C1 segment of cervical spinal cord (tissue), 14 donors: ENCODE data around the gene RTKN2.

Experiments
- DNase-seq, 14 donors: peaks; one replicate each; lab custom pipeline; 2025; lab: John Stamatoyannopoulos, UW

RTKN2 gene

DNA sequence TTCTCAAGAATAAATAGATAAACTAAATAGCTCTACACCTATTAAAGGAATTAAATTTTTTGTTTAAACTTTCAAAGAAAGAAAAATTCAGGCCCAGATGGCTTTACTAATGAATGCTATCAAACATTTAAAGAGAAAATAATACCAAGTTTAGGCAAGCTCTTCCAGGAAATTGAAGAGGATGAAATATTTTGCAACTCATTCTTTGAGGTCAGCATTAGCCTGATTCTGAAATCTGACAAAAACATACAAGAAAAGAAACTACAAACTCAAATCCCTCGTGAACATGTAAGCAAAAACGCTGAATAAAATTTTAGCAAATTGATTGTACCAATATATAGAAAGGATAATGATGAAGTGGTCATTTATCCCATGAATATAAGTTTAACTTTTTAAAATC, 93.4 kb downstream of the RTKN2 start:
- DNase-seq, result no peak

DNA sequence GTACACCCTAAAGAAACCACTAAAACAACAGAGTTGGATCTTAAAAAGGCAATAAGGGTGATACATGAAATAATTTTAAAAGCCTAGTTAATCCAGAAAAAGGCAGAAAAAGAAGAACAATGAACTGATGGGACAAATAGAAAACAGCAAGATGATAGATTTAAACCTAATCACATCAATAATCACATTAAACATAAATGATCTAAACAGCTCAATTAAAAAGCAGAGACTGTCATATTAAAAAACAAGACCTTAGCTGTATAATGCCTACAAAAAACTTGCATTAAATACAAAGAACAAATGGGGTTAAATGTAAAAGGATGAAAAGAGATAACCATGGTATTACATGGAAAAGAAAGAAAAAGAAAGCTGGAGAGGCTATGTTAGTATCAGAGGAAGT, 96.2 kb downstream of the RTKN2 start:
- DNase-seq, result no peak

DNA sequence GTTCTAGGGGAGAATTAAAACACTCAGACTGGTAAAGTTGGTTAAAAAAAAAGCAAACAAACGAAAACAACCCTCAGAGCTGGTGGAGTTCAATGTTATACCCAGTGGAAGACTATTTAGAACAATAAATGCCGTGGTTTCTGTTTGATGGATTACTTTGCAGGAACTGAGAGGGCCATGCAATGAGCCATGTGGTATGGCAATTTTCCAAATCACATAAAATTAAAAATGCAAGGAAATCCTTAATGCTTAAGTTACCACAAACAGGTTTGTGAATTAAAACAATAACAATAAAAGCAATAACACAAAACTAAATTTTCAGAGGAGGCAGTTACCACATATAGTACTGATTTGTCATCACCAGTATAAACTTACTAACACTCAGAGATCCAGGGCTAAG, 96.9 kb downstream of the RTKN2 start:
- no peak for DNase-seq

DNA sequence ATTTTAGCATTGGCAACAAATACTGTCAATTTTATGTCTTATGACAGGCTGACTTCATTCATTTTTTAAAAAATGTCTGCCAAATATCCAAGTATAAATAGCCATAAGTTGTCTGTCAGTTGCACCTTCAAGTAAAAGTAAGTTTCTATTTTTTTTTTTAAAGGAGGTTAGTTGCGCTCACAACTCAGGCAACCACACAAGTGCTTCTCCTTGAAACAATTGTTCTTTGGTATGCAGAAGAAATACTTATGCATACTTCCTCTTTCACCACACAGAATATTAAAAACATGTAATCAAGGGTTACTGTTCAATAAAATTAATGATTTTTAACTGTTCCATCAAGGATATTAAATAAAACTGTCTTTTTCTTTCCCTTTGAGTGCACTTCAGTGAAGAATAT, 97.9 kb downstream of the RTKN2 start:
- DNase-seq, result no peak

DNA sequence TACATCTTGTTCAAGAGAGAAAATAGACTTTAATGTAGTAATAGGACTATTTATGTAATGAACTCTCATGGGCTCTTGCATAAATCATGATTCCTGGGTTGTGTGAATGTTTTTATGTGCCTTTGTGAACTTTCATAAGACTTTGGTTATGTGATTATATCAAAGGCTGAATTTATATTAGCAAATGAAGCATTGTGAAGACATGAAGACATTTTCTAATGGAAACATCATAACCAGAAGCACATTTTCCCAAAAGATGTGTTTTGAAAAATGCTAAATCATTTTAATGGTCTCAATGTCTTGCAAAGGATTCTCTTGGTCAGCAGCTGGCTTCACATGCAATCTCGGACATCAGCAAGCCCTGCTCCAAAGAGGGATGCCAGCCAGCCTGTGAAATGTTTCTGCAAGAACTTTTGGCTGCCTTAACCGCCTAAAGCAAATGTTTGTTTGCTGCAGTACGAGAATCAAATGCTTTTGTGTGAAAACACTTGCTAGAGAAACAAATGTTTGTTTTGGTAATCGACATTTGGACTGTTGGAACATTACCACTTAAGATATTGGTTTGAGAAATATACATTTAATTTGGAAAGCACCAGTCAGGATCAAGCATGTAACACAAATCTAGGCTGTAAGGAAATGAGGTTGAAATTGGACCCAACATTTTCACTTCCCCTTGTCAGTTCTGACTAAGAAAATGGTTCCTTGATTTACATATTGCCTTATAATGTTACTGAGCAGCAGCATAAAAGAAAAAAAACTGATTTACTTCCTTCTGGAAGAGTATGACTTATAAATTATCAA, 102.1 kb downstream of the RTKN2 start:
- no peak for DNase-seq

DNA sequence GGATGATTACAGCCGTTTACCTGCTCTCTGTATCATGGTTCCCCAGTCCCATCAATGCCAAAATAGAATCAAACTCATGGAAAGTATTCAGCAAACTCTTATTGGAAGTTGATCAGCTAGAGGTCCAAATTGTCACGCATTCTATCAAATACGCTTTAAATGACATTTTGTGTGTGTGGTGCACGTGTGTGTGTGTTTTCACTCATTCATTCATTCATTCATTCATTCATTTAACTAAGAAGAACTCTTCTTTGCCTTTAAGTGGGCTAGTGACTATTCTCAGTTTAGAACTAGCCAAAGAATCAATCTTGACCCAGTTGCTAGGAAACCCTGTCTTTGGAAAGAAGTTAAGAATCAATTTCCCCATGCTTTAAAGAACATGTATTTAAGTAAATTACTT, 102.8 kb downstream of the RTKN2 start:
- no peak for DNase-seq

DNA sequence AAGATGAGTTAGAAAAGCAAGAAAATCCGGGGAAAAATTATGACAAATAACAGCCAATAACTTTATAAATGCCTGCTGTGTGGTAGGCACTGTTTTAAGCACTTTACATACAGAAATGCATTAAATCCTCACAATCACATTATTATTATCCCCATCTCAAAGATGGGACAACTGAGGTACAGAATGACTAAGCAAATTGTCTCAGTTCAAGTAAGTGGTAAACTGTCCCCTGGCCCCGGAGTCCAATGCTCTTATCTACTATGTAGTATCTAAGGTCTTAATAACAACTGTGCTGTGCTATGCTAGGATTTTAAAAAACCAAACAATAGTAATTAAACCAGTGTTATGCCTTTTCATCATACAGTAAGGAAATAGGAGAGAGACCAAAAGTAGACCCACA, 105.6 kb downstream of the RTKN2 start:
- DNase-seq, result no peak

DNA sequence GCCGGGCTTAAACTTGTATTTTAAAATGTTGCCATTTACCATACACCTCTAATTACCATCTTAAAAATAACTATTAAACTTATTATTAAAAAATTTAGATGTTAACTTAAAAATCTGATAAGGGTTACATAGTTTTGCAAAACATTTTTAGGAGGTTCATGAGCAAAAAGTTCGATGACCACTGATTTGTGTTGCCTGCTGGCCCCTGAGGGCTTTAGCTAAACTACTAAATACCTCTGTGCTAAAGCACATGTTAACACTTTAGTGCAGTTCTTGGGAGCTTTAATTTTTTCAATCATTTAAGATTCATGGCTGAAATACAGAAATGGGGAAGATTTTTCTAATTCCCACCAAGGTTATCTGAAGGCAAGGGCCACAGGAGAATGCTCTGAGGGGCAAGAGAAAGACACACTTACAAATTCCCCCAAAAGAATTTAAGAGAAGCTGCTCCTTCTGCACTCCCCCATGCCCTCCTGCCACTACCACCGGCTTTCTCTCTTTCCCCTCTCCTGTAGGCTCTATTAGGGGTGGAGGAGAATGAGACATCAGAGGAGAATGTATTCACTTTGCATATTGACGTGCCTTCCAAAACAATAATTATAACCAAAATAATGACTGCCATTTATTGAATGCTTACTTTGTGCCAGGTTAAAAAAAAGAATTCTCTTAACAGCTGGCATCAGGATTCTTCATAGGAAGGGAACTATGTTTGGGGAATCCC, 106.2 kb downstream of the RTKN2 start:
- DNase-seq, result no peak

DNA sequence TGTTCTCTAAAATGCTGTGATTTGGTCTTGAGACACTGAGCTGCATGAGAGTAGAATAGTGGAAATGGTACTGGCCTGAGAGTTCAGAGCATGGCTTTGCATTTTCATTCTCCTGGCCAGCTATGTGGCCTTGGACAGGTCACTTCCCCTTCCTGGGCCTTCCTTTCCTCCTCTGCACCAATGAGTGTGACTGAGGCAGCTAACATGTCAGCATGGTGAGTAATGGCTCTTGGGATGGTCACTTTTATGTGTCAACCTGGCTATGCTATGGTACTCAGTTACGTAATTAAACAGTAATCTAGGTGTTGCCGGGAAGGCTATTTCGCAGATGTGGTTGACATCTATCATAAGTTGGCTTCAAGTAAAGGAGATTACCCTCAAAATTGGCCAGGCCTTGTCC, 109.3 kb downstream of the RTKN2 start:
- no peak for DNase-seq

DNA sequence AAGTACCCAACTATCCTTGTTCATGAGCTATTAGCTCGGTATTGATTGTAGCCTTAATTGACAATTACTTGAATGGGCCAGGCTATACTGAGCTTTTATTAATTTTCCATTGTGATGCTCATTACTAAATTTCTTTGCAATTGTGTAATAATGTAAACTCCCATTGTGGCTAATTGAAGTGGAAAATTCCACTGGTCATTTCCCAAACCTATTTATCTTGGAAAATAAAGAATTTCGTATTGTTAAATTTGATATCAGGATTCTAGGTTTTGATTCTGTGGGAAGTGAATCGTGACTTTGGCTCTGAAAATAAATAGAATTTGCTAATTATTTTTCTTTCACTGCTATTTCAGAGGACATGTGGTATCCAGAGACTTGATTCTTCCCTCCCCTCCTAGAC, 111.0 kb downstream of the RTKN2 start:
- no peak for DNase-seq

DNA sequence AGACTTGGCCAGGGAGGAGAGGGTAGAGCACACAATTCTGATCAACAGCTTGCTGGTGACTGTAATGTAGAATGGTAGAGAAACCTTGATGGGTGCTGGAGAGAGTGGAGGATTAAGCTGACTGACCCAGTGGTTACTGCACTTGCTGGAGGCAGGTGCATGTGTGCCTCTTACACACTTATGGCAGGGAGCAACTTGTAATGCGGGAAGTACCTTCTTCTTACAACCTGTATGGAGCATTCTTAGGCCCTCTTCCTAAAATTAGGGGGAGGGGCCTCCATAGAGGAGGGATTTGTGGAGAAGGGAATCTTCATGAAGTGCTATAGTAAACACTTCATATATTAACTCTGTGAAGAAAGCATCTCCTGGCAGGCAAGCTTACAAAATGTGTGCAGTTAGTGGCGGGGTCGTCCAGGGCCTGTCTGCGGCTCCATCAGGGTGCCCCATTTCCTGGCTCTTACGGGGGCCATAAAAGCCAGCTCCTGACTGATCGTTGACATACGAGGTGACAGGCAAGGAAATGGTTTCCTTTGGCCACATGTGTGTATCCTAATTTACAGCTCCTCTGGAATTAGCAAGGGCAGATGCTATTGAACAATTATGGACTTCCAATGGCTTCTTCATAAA, 113.5 kb downstream of the RTKN2 start:
- no peak for DNase-seq

DNA sequence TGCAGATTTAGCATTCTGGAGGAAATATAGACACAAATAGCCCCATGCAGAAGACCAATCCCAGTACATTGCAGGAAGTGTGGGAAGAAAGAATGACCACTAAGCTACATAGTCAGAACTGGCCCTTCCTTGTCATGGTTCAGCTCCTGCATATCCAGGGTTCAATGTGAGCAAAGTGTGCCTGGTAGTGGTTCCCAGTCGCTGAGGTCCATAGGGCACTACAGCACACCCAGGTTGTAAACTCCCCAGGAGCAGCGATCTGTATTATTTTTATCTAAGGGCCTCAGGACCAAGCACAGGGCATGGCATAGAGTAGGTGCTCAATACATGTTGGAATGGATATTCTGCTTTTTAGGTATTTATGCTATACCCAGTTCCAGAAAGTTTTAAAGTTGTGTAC, 114.4 kb downstream of the RTKN2 start:
- DNase-seq, result no peak

DNA sequence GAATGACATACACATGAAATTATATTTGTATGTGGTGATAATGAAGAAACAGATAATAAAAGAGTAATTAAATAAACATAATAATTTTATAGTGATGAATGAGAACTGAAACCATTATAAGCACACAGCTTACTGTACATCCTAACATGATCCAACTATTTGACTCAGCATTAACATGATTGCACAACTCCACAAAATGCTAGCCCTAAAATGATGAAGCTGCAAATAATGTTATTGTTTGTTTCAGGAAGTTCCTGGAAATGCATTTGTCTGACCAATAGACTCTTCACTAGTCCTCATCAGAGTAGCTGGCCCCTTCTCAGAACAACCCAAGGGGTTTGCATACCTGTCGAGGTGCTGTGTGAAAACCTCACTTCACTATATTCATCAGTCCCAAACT, 115.5 kb downstream of the RTKN2 start:
- DNase-seq, result no peak

DNA sequence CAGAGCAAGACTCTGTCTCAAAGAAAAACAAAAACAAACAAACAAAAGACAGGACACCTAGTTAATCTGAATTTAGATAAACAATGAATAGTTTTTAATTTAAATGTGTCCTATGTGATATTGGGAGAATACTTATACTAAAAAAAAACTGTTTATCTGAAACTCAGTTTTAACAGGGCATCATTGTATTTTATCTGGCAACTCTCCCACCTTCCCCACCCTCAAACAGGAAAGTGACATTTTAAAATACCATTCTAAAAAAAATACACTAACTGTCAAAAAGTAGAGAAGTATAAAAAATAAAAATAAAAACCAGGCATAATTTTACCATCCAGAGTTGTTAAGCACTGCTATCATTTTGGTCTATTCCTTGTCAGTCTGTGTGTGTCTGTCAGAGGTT, 119.0 kb downstream of the RTKN2 start:
- DNase-seq, result no peak

DNA sequence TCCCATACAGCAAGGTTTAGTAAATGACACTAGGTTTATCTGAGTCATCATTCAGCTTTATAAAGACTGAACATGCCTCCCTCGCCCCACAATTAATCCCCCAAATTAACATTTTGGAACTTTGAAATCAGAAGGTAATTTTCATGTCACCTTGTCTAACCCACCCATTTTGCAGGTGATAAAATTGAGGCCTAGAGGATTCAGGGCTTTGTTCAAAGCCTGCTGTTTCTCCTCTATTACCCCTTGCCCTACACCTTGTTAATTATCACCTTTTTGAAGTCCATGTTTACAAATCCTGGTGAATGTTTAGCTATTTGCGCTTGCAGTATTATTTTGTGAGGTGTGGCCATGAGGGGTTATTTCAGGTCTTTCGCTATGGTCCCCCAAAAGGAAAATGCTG, 120.5 kb downstream of the RTKN2 start:
- DNase-seq, result no peak

DNA sequence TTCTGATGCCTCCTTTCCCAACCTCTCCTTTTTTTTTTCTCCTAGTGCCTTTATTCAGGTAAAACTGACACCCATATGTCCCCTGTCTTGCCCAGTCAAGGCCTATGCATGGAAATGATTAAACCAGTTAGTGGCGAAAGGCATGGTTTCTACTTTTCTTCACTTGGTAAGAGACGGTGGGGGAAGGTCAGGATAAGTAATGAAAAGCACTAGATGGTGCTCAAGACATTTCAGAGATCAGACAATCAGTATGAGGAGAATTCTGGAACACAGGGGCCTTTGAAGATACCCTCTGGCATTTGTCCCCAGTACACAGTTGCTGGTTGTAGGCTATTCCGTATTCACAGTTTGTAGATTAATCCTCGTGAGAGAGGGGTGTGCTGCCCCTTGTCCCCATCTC, 121.2 kb downstream of the RTKN2 start:
- no peak for DNase-seq

DNA sequence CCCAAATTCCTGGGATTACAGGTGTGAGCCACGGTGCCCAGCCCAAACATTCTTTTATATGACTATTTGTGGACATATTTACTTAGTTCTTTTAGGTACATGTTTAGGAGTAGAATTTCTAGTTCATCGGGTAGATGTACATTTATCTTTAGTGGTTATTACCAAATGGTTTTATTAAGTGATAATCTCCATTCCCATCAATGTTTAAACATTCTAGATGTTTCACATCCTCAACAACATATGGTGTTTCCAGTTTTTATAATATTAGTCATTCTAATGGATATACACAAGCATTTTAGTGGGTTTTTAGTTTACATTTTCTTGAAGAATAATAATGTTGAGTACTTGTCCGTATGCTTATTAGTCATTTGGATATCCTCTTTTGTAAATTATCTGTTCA, 131.7 kb downstream of the RTKN2 start:
- DNase-seq, result no peak

DNA sequence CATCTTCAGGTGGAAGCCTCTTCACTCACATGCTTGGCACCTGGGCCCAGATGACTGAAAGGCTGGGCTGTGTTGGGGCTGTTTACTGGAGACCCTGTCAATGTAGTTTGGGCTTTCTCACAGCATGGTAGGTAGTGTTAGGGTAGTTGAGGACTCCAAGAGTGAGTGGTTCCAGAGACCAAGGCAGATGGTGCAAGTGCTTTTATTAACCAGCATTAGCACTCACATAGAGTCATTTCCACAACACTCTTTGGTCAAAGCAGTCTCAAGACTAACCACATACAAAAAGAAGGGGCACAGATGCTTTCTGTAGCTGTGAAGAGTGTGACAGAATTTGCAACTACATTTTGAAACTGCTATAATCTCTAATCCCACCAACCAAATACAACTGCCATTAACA, 135.0 kb downstream of the RTKN2 start:
- DNase-seq, result no peak
